22Rv1 (cell line): ENCODE results near the gene ICAM3.
"Not testable (repeated sequence)": the region's sequence is repeated elsewhere in the genome, so short reads cannot be mapped to it uniquely, and the experiment has no call there.

Experiments
- ZFX ChIP-seq: fragments of 450-650 bp; IDR thresholded peaks from 2 replicates; pipeline ENCODE4 v1.6.1; 2017; ENCODE audit warnings: antibody characterized with exemption, borderline replicate concordance
- TF ChIP-seq, protein P1 (sequence below): fragments of 450-650 bp; IDR thresholded peaks from 2 replicates; pipeline ENCODE4 v1.5.1; 2017; ENCODE audit warnings: mild to moderate bottlenecking

DNA sequence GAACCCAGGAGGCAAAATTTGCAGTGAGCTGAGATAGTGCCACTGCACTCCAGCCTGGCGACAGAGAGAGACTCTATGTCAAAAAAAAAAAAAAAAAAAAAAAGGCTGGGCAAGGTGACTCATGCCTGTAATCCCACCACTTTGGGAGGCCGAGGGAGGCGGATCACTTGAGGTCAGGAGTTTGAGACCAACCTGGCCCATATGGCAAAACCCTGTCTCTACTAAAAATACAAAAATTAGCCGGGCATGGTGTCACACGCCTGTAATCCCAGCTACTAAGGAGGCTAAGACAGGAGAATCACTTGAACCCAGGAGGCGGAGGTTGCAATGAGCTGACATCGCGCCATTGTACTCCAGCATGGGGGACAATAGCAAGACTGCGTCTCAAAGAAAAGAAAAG, 2.7 kb downstream of the ICAM3 start:
- TF ChIP-seq, protein P1, sequence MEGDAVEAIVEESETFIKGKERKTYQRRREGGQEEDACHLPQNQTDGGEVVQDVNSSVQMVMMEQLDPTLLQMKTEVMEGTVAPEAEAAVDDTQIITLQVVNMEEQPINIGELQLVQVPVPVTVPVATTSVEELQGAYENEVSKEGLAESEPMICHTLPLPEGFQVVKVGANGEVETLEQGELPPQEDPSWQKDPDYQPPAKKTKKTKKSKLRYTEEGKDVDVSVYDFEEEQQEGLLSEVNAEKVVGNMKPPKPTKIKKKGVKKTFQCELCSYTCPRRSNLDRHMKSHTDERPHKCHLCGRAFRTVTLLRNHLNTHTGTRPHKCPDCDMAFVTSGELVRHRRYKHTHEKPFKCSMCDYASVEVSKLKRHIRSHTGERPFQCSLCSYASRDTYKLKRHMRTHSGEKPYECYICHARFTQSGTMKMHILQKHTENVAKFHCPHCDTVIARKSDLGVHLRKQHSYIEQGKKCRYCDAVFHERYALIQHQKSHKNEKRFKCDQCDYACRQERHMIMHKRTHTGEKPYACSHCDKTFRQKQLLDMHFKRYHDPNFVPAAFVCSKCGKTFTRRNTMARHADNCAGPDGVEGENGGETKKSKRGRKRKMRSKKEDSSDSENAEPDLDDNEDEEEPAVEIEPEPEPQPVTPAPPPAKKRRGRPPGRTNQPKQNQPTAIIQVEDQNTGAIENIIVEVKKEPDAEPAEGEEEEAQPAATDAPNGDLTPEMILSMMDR, result not testable (repeated sequence)
- not testable (repeated sequence) for TF ChIP-seq ZFX
